ENCODE results near the gene PRMT2.

The PRMT2 gene

DNA sequence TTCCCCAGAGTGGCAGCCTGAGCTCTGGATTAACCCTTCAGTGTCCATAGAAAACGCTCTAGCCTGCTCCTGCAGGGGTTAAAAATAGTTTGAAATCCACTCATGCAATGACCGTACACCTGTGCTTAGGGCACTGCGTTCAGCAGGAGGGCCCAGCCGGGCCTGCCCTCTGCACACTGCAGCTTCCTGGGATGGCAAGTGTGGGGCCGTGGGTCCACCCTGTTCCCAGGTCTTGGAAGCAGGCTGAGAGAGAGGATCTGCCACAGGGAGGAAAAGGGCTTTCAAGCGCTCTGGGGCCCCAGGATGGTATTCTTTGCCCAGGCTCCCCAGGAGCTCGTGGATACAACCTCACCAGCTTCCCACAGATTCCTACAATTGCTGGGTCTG lies 29.1 kb upstream of the PRMT2 start:
- H3K36me3 ChIP-seq (ENCODE audit: low read length): no peaks in the 10 kb centered on the region
- no peak for TF ChIP-seq EZH2phosphoT487 (conservative IDR thresholded peaks at IDR 0.05; ENCODE audit: low read length)
- no peak for TF ChIP-seq CTCF (IDR thresholded peaks at IDR 0.05; ENCODE audit: insufficient read depth, low read length, poor library complexity, severe bottlenecking)
- H4K20me1 ChIP-seq (ENCODE audit: low read depth, low read length): no peaks in the 10 kb centered on the region
- H3K9me2 ChIP-seq (replicated peaks; ENCODE audit: insufficient read depth, low read length): no peaks in the 10 kb centered on the region
- H3K4me3 ChIP-seq (ENCODE audit: insufficient read depth, low read length, poor library complexity, severe bottlenecking): no peak overlapping the region
- no peak overlapping the region for H3K4me2 ChIP-seq (ENCODE audit: low read depth, low read length, poor library complexity, severe bottlenecking)
- H3K9ac ChIP-seq (ENCODE audit: low read length): no peak overlapping the region
- no peaks in the 10 kb centered on the region for H3K79me2 ChIP-seq (ENCODE audit: insufficient read depth, low read length)
- H3K9me3 ChIP-seq (ENCODE audit: insufficient read depth, low read length): no peaks in the 10 kb centered on the region
- no peak overlapping the region for H3K27ac ChIP-seq (ENCODE audit: low read depth, low read length)
- H3K27me3 ChIP-seq (ENCODE audit: low read length): no peaks in the 10 kb centered on the region
- H2AFZ ChIP-seq (ENCODE audit: low read depth, low read length, severe bottlenecking): no peak overlapping the region
- H3F3A ChIP-seq (ENCODE audit: insufficient read depth): no peaks in the 10 kb centered on the region

- H3K9me2 ChIP-seq (replicated peaks; ENCODE audit: insufficient read depth, low read length): no peaks in the 10 kb centered on the region
- no peaks in the 10 kb centered on the region for H3F3A ChIP-seq (ENCODE audit: insufficient read depth)
- H3K79me2 ChIP-seq (ENCODE audit: insufficient read depth, low read length): no peaks in the 10 kb centered on the region
- H3K9me3 ChIP-seq (ENCODE audit: insufficient read depth, low read length): no peaks in the 10 kb centered on the region
- no peaks in the 10 kb centered on the region for H3K36me3 ChIP-seq (ENCODE audit: low read length)
- H3K4me2 ChIP-seq (ENCODE audit: low read depth, low read length, poor library complexity, severe bottlenecking): no peak overlapping the region
- H3K27ac ChIP-seq (ENCODE audit: low read depth, low read length): no peak overlapping the region
- no peak overlapping the region for H3K4me3 ChIP-seq (ENCODE audit: insufficient read depth, low read length, poor library complexity, severe bottlenecking)
- H3K9ac ChIP-seq (ENCODE audit: low read length): no peak overlapping the region
- no peaks in the 10 kb centered on the region for H4K20me1 ChIP-seq (ENCODE audit: low read depth, low read length)
- H3K27me3 ChIP-seq (ENCODE audit: low read length): no peaks in the 10 kb centered on the region
- TF ChIP-seq CTCF (IDR thresholded peaks at IDR 0.05; ENCODE audit: insufficient read depth, low read length, poor library complexity, severe bottlenecking): no peak
- TF ChIP-seq EZH2phosphoT487 (conservative IDR thresholded peaks at IDR 0.05; ENCODE audit: low read length): no peak
- H2AFZ ChIP-seq (ENCODE audit: low read depth, low read length, severe bottlenecking): no peak overlapping the region
These were observed 27.8 kb upstream of the PRMT2 start for GRCh38 chr21:46607636-46608035.

GRCh38 chr21:46608672-46609111 lies 26.8 kb upstream of the PRMT2 start:
- no peak overlapping the region for H2AFZ ChIP-seq (ENCODE audit: low read depth, low read length, severe bottlenecking)
- no peaks in the 10 kb centered on the region for H3K79me2 ChIP-seq (ENCODE audit: insufficient read depth, low read length)
- no peaks in the 10 kb centered on the region for H4K20me1 ChIP-seq (ENCODE audit: low read depth, low read length)
- TF ChIP-seq CTCF (IDR thresholded peaks at IDR 0.05; ENCODE audit: insufficient read depth, low read length, poor library complexity, severe bottlenecking) (no peak), EZH2phosphoT487 (conservative IDR thresholded peaks at IDR 0.05; ENCODE audit: low read length) (no peak)
- no peaks in the 10 kb centered on the region for H3K36me3 ChIP-seq (ENCODE audit: low read length)
- H3K27me3 ChIP-seq (ENCODE audit: low read length): no peaks in the 10 kb centered on the region
- no peaks in the 10 kb centered on the region for H3K9me3 ChIP-seq (ENCODE audit: insufficient read depth, low read length)
- H3K4me2 ChIP-seq (ENCODE audit: low read depth, low read length, poor library complexity, severe bottlenecking): no peak overlapping the region
- H3K9me2 ChIP-seq (replicated peaks; ENCODE audit: insufficient read depth, low read length): no peaks in the 10 kb centered on the region
- no peak overlapping the region for H3K4me3 ChIP-seq (ENCODE audit: insufficient read depth, low read length, poor library complexity, severe bottlenecking)
- no peak overlapping the region for H3K9ac ChIP-seq (ENCODE audit: low read length)
- no peak overlapping the region for H3K27ac ChIP-seq (ENCODE audit: low read depth, low read length)
- H3F3A ChIP-seq (ENCODE audit: insufficient read depth): no peaks in the 10 kb centered on the region

Measured in SU-DHL-6 (cell line).